Stomach (tissue), 9 donors: Measurements from ENCODE around the gene DBF4. TPM values are rescaled to one million over a fixed set of nuclear protein-coding genes. Genes with fewer than 3 reads are reported as not detected.
"Not testable (repeated sequence)": the region's sequence is repeated elsewhere in the genome, so short reads cannot be mapped to it uniquely, and the experiment has no call there.

Experiments used
- DNase-seq, 2 donors: peaks; one replicate each; pipeline versions ENCODE4 v3.0.0 to v3.0.0-alpha.2; 2013 to 2019
- H3K27ac ChIP-seq, 5 donors: fragments of 200-600 bp in 4 of 5; sonication (generic) in 4 of 5; one replicate each; pipeline ENCODE4 v1.5.1; 2013 to 2019; ENCODE audit warnings: mild to moderate bottlenecking in 1 of 5, moderate library complexity in 1 of 5
- H3K27me3 ChIP-seq, 3 donors: fragments of 200-600 bp; sonication (generic); one replicate each; pipeline ENCODE4 v1.5.1; 2017 to 2019; ENCODE audit warnings: mixed run types in 1 of 3
- H3K36me3 ChIP-seq, 4 donors: fragments of 200-600 bp; sonication (generic); 1 replicate in 3 of 4; 2 replicates in 1 of 4; pipeline ENCODE4 v1.5.1; 2016 to 2019
- H3K4me1 ChIP-seq, 4 donors: fragments of 200-600 bp; sonication (generic); one replicate each; pipeline ENCODE4 v1.5.1; 2016 to 2019
- H3K4me3 ChIP-seq, 4 donors: fragments of 200-600 bp; sonication (generic) in 3 of 4; one replicate each; pipeline ENCODE4 v1.5.1; 2016 to 2019; ENCODE audit warnings: mild to moderate bottlenecking in 1 of 4
- H3K9me3 ChIP-seq, 4 donors: fragments of 200-600 bp; sonication (generic); one replicate each; pipeline ENCODE4 v1.5.1; 2016 to 2019
- CTCF ChIP-seq, 7 experiments: fragments of 450-650 bp in 4 of 7; fragments of 200-600 bp in 3 of 7; sonication (generic) in 3 of 7; IDR thresholded peaks; one replicate each; pipeline ENCODE4 v1.5.1; 2016 to 2019; ENCODE audit warnings: antibody characterized with exemption in 7 of 7, control low read depth in 2 of 7, mild to moderate bottlenecking in 1 of 7
- EP300 ChIP-seq: sonication (generic); formaldehyde crosslinking; IDR thresholded peaks from one replicate; pipeline ENCODE4 v1.6.1; 2017; ENCODE audit warnings: antibody characterized with exemption
- POLR2A ChIP-seq, 4 donors: fragments of 450-650 bp; IDR thresholded peaks; one replicate each; pipeline ENCODE4 v1.6.1; 2016; ENCODE audit warnings: antibody characterized with exemption in 4 of 4, control low read depth in 2 of 4, mild to moderate bottlenecking in 1 of 4, moderate library complexity in 1 of 4
- POLR2AphosphoS5 ChIP-seq, 3 donors: sonication (generic); formaldehyde crosslinking; IDR thresholded peaks; one replicate each; pipeline ENCODE4 v1.6.1; 2016; ENCODE audit warnings: antibody characterized with exemption in 3 of 3
- WGBS, 5 donors: extraction: QIAGEN DNeasy Blood & Tissue Kit in 3 of 5; methylation state at CpG; one replicate each; pipeline versions ENCODE4 v1.1.5 to v1.1.7; 2013 to 2018; 5-methylcytosine and 5-hydroxymethylcytosine counted together
- intact Hi-C: fragments of 100-400 bp; cut with DNase I; formaldehyde crosslinking; loops from one replicate; pipeline ENCODE4 v1.15.1; 2023; ENCODE audit warnings: low total_unique reads
- polyA plus RNA-seq, 3 donors: library from polyadenylated mRNA; stranded (reverse); fragments of 200-250 nt; gene quantifications; one replicate each; pipeline ENCODE4 v1.2.3, GENCODE V29; 2013
- total RNA-seq, 5 donors: library from RNA; depleted of rRNA; stranded (reverse); fragments of >200 nt; gene quantifications; one replicate each; pipeline versions ENCODE4 v1.1.0 to v1.2.3, GENCODE V29; 2014 to 2016
- donor health status: healthy with polysubstance abuse.
- donor health status: Bipolar disorder and iron deficiency.
- donor health status: healthy.

The DBF4 gene
- total and polyA plus RNA-seq, 8 donors: 2.0 to 29.9 (median 9.1) TPM

GRCh38 chr7:87899255-87899654 lies 23.0 kb downstream of the DBF4 start:
- Histone ChIP-seq H3K4me3 (no peak overlapping the region), H3K4me1 (no peaks in the 10 kb centered on the region), H3K36me3 (peaks cover 0 to 56% (median 38%) of the 10 kb centered on the region in 4 donors), H3K9me3 (no peaks in the 10 kb centered on the region), H3K27ac (no peak overlapping the region), H3K27me3 (no peaks in the 10 kb centered on the region)
- WGBS, 5 donors: 95 to 100% (median 99%) methylated on average over 2 of the region's 2 CpGs
- no peak for DNase-seq
- intact Hi-C loops: loop anchor here (10.0 kb wide), 1 partner anchor 94 kb away; no protein-coding TSS in a partner anchor
- TF ChIP-seq CTCF (IDR thresholded peaks at IDR 0.05) (no peak), POLR2A (IDR thresholded peaks at IDR 0.05) (no peak), POLR2AphosphoS5 (IDR thresholded peaks at IDR 0.05) (no peak), EP300 (no peak)

GRCh38 chr7:87907136-87907906 lies 31.0 kb downstream of the DBF4 start:
- H3K27ac ChIP-seq, intact Hi-C loops, H3K9me3 ChIP-seq, H3K27me3 ChIP-seq, DNase-seq, H3K4me3 ChIP-seq, H3K4me1 ChIP-seq: not testable (repeated sequence)
- WGBS, 5 donors: 87 to 97% (median 96%) methylated on average over 3 of the region's 3 CpGs
- H3K36me3 ChIP-seq: peaks cover 0 to 24% (median 17%) of the 10 kb centered on the region in 4 donors

GRCh38 chr7:87908814-87909213 lies 32.5 kb downstream of the DBF4 start:
- H3K4me1 ChIP-seq, H3K9me3 ChIP-seq, H3K27me3 ChIP-seq, DNase-seq, intact Hi-C loops, H3K4me3 ChIP-seq, H3K27ac ChIP-seq: not testable (repeated sequence)
- 96 to 100% (median 99%) methylated on average over 4 of the region's 4 CpGs for WGBS, 5 donors
- peaks cover 0 to 18% (median 11%) of the 10 kb centered on the region in 4 donors for H3K36me3 ChIP-seq

- no peak overlapping the region for H3K27ac ChIP-seq
- intact Hi-C loops: no loop called here
- H3K27me3 ChIP-seq: no peaks in the 10 kb centered on the region
- no peaks in the 10 kb centered on the region for H3K4me1 ChIP-seq
- DNase-seq: no peak
- 86 to 88% (median 88%) methylated on average over 4 of the region's 4 CpGs for WGBS, 5 donors
- no peak for TF ChIP-seq CTCF (IDR thresholded peaks at IDR 0.05)
- no peak for TF ChIP-seq POLR2AphosphoS5 (IDR thresholded peaks at IDR 0.05)
- no peak for TF ChIP-seq POLR2A (IDR thresholded peaks at IDR 0.05)
- TF ChIP-seq EP300: no peak
- H3K4me3 ChIP-seq: no peak overlapping the region
- H3K9me3 ChIP-seq: no peaks in the 10 kb centered on the region
- no peaks in the 10 kb centered on the region for H3K36me3 ChIP-seq
These were observed 35.8 kb downstream of the DBF4 start for GRCh38 chr7:87912121-87912520.

GRCh38 chr7:87918740-87919139 lies 42.4 kb downstream of the DBF4 start:
- Histone ChIP-seq H3K9me3 (no peaks in the 10 kb centered on the region), H3K4me3 (no peak overlapping the region), H3K27me3 (no peaks in the 10 kb centered on the region), H3K27ac (no peak overlapping the region), H3K36me3 (no peaks in the 10 kb centered on the region), H3K4me1 (no peaks in the 10 kb centered on the region)
- intact Hi-C loops: no loop called here
- no peak for DNase-seq
- 63 to 76% (median 66%) methylated on average over 1 of the region's 1 CpG for WGBS, 5 donors
- TF ChIP-seq CTCF (IDR thresholded peaks at IDR 0.05): no peak
- TF ChIP-seq POLR2A (IDR thresholded peaks at IDR 0.05): no peak
- no peak for TF ChIP-seq EP300
- no peak for TF ChIP-seq POLR2AphosphoS5 (IDR thresholded peaks at IDR 0.05)
